Measurements from ENCODE around the gene CCDC120.
A peak's percentile ranks its signal among the peaks of the same experiment; 100 is the strongest.

Gene CCDC120, protein sequence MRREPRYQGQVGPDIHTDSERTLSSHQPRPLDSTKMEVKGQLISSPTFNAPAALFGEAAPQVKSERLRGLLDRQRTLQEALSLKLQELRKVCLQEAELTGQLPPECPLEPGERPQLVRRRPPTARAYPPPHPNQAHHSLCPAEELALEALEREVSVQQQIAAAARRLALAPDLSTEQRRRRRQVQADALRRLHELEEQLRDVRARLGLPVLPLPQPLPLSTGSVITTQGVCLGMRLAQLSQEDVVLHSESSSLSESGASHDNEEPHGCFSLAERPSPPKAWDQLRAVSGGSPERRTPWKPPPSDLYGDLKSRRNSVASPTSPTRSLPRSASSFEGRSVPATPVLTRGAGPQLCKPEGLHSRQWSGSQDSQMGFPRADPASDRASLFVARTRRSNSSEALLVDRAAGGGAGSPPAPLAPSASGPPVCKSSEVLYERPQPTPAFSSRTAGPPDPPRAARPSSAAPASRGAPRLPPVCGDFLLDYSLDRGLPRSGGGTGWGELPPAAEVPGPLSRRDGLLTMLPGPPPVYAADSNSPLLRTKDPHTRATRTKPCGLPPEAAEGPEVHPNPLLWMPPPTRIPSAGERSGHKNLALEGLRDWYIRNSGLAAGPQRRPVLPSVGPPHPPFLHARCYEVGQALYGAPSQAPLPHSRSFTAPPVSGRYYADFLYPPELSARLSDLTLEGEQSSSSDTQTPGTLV

DNA sequence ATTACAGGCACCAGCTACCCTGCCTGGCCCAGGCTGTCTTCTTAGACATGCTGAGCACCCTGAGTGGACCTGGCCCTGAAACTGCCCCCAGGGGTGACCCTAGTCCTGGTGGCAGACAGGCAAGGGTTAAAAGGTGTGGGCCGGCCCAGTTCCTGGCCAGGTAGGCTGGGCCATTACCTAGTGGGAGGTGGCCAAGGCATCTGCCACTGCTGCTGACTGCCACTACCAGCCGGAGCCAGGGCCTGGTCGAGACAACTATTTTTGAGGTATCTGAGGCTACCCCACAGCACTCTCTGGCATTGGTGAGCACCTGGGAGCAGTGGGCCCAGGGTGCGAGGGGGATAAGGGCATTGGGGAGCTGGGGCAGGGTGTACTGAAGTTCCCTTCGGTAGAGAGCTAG is at the start of gene CCDC120:
CCDC120 (plus strand) TSS at position 206 of the 400 bp plus-strand sequence. CDS start 3,043 bp downstream, outside the sequence.
- no peak for DNase-seq

DNA sequence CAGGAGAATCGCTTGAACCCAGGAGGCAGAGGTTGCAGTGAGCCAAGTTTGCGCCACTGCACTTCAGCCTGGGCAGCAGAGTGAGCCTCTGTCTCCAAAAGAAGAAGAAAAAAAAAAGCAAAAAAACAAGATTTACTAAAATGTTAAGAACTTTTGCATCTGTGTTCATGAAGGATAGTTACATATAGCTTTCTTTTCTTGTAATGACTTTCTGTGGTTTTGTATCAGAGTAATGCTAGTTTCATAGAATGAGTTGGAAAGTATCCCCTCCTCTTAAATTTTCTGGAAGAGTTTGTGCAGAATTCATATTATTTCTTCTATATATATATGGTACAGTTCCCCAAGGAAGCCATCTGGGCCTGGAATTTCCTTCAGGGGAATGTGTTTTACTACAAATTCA is 39.7 kb upstream of the CCDC120 start:
- no peak for DNase-seq

DNA sequence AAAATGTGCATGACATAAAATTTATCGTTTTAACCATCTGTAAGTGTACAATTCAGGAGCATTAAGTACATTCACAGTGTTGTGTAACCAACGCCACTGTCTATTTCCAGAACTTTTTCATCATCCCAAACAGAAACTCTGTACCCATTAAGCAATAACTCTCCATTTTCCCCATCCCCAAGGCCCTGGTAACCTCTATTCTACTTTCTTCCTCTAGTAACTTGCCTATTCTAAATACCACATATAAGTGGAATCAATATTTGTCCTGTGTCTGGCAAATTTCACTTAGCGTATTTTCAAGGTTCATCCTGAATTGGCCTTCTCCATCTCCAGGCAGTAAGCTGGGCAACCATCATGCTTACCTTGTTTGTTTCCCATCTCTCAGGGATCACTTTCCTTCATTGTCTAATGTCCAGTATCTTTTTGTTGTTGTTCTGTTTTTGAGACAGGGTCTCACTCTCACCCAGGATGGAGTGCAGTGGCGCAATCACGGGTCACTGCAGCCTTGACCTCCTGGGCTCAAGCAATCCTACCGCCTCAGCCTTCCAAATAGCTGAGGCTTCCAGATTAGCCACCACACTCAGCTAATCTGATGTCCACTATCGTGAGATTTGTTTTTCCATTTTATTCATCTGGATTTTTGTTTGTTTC is 39.1 kb upstream of the CCDC120 start:
- DNase-seq, result no peak

DNA sequence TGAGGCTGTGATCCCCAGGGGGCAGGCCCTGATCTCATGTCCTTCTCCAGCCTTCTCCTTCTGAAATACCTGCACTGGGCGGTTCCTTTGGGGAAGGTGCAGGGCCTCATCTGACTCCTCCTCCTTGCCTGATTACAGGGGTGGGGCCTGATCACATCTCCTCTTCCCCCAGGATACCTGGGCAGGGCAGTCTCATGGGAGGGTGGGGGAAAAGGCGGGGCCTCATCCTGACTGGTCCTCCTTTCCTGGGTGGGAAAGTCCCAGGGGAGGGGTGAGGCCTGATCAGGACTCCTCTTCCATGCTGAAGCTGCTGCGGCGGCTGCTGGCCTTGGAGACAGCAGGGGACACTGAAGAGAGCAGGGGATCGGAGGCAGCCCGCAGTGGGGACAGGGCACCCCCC is 28.9 kb upstream of the CCDC120 start:
- DNase-seq, result no peak

DNA sequence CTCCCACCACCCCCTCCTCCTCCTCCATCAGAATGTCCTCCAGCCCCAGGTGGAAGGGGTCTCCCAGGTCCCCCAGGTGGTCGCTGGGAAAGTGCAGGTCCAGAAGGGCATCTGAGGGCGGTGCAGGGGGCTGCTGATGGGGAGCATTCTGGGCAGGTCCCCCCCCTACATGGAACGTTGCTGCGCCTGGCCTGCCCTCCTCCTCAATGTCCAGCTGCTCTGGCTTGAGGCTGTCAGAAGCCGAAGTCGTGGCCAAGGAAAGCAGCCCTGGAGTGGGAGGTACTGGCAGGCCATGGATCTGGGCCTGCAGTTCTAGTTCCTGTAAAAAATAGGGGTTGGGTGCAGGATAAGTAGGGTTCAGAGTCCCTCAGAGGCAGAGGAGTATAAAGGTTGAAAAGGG is 28.5 kb upstream of the CCDC120 start:
- DNase-seq, result no peak

DNA sequence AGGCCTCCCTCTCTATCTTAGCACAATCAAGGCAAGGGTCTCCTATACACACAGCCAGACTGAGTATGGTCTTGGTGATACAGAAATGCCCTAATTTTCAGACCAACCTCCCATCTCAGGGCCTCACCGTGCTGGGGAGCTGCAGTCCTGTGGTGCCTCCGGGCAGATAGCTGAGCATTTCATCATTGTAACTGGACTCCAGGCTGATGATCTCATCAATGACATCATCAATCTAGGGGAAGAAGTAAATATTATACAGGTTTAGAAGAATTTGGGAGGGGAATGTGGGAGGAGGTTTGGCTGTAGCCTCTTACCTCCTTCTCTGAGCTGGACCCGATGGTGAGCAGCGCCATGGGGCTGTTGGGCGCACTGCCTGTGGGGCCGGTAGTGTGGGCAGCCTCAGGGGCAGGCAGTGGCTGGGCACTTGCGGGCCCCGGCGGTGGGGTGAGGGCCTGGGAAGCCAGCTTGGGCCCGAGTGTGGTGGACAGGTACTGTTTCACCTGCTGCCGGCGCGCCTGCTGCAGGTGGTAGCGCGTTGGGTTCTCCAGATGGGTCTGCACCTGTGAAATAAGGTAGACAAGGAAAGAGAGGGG is 20.8 kb upstream of the CCDC120 start:
- no peak for DNase-seq

DNA sequence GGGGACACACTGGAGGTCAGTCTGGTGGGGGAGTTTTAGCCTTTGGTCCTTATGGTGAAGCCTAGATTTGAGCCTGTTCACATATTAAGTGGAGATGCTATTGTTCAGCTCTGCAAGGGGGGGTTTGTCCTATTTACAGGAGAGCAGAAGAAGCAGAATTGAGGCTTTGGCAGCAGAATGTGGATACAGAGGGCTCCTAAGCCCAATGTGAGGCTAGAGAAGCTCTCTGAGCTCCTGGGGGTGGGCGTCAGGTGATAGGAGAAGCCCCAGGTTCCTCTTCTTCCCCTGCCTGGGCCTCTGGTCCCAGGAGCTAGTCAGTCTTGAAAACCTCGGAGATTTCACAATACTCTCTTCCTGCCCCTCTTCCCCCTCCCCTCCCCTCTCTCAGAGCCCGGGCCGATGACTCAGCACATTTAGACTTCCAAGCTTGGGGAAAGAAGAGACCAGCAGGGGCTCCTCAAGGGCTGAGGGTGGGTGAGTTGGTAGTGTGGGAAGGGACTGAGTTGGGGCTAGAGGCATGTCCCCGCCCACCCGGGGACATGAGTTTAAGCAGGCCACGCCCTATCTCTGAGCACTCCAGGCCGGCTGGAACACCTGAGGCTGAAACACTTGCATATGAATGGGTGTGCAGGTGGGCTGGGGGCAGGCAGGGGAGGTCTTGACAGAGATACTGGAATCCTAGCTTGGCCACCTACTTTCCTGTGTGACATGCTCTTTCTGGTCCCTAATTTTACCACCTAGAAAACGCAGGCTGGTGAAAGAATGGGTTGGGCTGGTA is 19.0 kb upstream of the CCDC120 start:
- peak; percentile 55 to 64 for DNase-seq

DNA sequence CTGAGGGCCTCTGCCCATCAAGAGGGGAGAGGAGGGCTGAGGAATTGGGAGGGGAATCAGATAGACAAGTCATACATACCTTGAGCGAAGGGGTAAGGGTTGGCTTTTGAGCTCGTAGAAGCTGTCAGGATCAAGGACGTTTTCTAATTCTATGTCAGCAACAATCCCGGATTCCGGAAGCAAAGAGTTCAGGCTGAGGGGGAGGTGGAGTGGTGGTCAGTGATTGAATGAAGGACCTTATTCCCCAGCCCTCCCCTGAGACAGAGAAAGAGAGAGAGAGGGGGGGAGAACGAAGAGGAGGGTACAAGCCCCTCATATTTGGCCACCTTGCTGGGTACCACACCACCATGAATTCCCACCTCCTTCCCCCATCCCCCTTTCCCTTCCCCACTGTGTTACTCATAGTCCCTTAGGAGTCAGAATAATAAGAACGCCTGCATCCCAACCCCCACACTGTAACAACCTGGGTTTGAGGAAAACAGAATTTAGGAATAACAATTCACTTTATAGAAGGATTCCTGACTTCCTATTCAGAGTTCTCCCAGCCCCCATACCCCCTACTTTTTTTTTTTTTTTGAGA is 18.3 kb upstream of the CCDC120 start:
- no peak for DNase-seq

DNA sequence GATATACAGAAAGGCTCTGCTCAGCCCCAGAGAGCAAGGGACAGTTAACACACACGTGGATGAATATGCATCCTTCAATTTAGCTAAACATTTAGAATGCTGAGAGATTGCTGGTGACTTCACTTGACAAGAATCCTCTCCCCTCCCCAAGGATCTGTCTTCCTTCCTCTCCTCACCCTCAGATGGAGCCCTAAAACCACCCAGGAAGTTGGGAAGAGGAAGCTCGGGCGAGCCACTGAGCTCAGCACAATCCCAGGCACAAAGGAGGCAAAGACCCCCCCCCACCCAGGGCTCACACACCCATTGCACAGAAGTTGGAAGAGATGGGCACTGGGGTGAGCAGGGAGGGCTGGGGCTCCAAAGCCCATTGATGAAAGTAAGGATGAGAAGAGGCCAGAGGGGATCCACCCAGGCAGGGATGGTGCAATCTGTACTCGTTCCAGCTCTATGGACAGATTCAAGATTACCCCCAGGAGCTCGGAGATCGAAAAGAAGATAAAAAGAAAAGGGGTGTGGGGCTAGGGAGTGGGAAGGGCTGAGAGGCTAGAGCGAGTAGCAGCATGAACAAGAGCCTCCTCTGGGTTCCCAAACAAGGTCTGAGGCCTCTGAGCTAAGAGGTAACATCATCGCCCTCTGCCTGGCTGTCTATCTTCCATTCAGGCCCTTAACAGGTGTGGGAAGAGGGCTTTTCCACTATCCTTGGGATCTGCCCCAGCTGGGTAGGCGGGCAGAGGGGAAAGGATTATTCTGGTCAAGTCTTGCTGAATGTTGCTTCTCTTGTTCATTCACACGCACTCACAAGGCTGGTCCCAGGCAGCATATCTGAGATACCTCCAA is 16.8 kb upstream of the CCDC120 start:
- DNase-seq, result peak in 1 of 2 experiments; percentile 1

DNA sequence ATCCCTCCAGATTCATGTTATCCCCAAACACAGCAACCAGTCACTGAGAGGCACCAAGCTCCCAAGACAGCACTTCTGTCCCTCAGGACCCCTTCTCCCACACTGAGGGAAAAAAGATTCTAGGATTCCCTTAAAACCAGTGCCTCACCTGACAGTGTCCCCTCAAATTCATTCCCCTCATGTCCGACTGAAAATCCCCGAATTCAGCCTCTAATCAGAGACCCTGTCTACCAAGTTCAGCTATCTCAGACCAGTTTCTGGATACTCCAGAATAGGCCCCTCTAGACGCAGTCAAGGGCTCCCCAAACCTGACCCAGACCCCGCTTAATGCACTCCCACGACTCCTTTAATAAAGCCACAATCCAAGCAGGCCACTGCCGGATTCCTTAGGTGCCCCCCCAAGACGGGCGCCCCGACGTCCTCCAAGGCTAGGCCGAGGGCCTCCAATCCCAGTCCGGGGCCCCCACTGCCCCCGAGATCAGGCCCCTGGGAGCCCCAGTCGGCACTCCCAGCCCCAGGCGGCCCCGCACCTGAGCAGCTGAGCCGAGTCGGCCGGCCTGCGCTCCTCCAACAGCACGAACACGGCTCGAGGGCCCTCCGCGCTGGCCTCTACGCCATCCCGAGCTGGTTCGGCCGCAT is 16.1 kb upstream of the CCDC120 start:
- DNase-seq, result no peak

DNA sequence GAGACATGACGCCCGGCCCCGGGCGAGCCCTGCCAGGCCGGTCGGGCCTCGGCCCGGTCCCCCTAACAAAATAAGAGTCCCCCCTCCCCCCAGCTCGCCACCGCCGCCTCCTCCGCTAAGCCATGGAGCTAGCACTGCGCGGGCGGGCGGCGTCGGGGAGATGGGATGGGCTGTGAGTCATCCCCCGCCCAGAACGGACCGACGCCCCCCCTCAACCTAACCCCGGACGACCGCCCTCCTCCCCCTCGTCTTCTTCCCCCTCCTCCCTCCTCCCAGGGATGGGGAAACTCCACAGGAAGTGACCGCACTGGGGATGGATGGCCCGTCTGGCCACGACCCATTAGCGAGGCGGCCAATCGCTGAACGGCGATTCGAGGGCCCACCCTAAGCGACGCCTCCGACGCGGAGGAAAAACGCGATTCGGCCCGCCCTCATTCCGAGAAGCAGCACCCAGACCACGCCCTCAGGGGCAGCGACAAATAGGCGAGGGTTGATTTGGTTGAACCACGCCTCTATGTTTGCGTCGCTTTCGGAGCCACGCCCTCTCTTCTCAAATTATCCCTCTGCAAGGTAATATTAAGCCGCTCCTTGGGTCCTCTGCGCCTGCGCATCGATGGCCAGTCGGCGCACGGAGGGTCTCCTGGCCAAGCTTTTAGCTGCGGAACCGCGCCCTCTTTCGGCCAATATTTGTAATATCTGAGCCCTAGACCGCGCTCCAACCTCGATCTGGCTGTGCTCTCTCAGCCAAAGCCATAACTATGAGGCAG is 15.4 kb upstream of the CCDC120 start, which contains the start of gene TFE3:
TFE3 (minus strand) TSS at position 138 of the 767 bp plus-strand sequence; CDS start at position 7, 131 bp downstream.
- peak; percentile 96 to 97 for DNase-seq

DNA sequence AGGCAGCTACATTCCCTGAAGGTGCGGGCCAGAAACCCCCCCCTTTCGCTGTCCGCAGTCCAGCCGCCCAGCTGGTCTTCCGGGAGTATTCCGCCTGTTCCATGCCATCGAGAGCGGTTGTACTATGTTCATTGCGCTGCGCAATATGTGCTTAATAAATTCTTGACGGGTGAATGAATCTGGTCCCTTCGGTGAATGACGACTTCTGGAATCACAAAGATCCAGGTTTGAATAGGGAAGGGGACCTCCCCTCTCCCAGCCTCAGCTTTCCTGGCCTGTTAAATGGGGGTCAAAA is 14.9 kb upstream of the CCDC120 start:
- DNase-seq, result no peak

DNA sequence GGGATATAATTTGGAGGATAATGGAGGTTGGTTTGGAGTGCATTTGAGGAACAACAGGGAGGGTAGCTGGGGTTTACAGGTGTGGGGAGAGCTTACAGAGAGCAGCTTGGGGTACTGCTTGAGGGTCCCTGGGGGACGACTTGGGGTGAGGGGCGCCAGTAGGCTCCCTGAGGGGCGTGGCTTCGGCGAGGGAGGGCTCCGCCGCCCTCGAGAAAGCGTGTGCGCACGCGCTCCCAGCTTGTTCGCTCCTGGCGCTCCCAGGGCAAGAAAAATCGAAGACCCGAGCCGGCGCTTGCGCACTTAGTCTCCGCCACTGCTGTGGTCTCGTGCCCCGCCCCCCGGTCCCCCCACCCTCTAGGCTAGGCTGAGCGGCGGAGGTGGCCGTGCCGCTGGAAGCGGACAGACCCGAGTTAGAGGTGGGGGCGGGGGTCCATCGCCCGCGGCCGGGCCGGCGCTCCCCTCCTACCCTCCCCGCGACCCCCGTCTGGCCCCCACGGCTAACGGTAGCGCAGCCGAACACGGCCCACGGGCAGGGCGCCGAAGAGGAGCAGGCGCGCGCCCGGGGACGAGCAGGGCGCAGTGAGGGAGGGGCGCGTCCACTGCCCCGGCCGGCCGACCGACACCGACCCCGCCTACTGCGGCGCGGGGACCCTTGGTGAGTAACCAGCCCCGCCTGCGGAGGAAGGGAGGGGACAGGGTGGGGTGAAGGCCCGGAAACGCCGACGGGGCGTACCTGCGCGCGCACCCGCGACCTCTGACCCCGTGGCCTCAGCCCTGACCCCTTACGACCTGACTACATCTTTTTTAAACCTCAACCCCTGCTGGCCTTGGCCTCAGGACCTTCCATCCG is 5.4 kb upstream of the CCDC120 start:
- DNase-seq, result peak; percentile 55 to 59

DNA sequence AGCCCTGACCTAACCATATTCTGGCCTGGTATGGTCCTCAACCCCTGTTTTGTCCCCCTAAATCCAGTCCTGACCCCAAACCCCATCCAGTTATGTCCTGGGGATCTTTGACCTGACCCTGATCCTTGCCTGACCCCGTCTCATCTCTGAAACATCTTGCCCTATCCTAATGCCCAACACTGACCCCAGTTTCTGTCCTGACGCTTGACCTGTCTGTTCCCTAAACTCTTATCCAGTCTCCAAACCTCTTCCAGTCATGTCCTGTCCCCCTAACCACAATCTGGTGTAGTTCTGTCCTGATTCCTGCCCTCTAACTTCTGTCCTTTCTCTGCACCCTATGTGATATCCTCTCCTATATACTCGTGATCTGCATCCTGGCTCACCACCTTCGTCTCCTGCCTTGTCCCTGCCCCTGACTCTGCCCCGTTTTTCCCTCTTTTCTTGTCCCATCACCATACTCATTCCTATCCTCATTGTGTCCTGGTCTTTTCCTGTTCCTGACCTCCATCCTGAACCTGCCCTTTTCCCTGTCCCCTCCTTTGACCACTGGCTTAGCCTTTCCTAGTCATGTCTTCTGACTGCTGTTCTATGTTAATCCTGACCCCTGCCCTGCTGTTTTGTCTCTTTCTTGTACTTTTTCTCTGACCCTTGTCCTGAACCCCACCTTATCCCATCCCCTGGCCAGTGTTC is 4.6 kb upstream of the CCDC120 start:
- no peak for DNase-seq

DNA sequence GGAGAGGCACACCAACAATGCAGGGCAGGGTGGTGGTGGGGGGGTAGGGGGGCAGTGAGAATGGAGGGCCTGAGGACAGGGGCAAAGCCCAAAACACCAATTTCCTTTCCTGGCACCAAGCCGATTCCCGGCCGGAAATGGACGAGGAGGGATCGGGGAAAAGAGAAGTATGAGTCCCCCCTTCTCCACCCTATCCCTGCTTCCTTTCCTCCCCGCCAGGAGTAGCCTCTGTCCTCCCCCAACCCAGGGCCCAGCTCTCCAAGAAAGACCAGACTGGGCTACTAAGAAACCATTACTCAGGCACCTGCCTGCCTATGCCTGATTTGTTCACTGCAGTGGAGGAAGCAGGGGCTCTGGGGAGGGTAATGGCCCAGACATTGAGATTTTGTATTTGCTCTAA is 402 bp downstream of the CCDC120 start:
- no peak for DNase-seq

DNA sequence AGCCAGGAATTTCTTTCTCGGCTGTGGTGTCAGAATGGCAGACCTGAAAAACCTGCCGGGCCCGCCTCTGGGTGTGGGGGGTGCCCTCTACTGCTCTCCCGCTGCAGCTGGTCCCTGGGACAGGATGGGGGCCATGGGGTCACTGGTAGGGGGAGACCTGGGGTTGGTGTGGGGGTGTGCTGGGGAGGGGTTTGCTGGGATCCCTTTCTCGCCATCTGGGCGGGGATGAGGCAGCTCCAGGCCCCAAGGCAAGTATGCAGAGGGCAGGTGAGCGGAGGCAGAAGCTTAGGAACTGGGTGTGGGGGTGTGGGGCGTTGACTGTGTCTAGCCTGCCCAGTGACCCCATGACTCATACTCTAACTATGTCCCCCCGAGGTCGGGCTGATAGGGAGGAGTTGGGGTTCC is 884 bp downstream of the CCDC120 start:
- DNase-seq, result no peak

DNA sequence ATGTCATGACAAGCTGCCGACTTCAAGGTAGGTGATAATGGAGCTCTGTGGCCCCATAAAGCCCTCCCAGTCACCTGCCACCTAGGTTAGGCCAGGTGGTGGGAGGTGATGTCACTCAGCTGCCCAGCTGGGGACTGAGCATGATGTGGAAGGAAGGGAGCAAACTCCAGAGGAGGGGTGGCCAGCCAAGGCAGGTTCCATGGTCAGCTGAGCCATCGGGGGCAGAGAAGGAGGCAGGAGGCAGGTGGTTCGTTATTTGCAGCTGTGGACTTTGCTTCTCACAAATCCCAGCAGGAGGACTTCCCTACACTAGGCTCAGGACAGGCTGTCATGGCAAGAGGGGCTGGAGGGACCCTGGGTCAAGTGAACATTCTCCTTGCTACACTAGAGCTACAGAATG is 2.1 kb downstream of the CCDC120 start:
- DNase-seq, result no peak

DNA sequence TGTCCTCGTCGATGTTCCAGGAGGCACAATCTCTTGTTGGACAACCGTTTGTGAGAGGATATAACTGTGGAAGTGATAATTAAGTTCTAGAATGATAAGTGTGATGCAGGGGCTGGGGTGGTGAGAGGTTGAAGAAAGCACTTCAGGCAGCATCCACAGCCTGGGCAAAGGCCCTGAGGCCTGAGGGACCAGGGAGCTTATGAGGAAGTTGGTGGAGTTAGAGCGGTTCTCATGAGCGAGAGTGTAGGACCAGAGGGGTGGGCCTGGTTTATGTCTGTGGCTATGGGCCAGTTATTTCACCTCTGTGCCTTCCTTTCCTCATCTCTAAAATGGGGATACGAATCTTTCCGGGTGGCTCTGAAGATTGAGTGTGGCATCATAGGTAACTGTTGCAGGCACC is 2.7 kb downstream of the CCDC120 start:
- DNase-seq, result no peak
